Measurements from ENCODE around the gene MN1.

Gene MN1

DNA sequence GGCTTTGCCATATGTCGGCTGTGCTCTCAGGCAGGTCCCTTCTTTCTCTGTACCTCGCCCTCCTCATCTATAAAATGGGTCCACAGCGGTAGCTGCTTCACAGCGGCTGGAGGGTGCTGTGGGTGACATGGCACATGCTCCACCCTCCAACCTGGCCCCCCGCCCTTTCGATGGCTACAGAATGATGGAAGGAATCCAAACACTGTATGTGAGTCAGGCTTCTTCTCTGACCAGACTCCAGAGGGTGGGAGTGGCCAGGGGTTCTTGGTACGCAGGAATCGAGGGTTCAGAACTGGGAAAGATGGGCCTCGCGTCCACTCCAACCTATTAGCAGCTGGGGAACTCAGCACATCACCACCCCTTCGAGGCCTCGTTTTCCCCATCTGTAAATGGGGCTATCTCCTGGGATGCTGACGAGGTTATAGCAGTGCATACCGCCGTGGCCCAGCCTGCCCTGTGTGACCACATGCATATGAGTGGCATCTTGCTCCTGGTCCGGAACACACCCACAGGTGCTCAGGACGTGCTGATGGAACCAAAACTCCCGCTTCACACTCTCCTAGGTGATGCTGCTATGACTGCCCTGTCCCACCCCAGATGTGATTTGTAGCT lies 26.4 kb downstream of the MN1 start:
- no peak overlapping the region for H3K9ac ChIP-seq (ENCODE audit: low read depth in 1 of 2, low read length in 2 of 2)
- peaks cover 4% of the 10 kb centered on the region in 2 donors for H3K27me3 ChIP-seq (ENCODE audit: control insufficient read depth in 2 of 2, insufficient read depth in 2 of 2, low read length in 2 of 2)
- no peaks in the 10 kb centered on the region for H3K9me3 ChIP-seq (ENCODE audit: control insufficient read depth in 2 of 2, low read length in 2 of 2)
- H3K27ac ChIP-seq (ENCODE audit: low read depth in 2 of 2, low read length in 2 of 2): no peak overlapping the region
- H3K4me3 ChIP-seq (ENCODE audit: low read length in 2 of 2): no peak overlapping the region
- H3K4me1 ChIP-seq (ENCODE audit: control insufficient read depth in 2 of 2, insufficient read depth in 2 of 2, low read length in 2 of 2): no peaks in the 10 kb centered on the region
- H3K36me3 ChIP-seq (ENCODE audit: control insufficient read depth in 2 of 2, insufficient read depth in 2 of 2, low read length in 2 of 2): no peaks in the 10 kb centered on the region

DNA sequence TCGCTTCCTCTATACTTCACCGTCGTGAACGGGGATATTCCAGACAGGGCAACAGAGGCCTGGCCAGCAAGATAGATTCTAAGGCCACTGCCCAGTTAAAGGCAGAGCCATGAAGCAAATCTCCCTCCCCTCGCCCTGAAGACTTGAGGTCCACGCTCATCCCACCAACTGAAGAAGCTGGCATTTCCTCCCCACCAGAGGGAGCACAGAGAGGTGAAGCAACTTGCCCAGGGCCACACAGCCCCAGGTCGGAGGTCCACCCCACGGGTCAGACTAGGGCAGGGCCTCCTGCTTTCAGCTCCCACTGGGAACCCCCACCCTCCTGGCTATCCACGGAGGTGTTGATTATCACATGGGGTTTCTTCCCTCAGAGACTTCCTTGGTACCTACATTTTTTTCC lies 27.4 kb downstream of the MN1 start:
- Histone ChIP-seq H3K9ac (ENCODE audit: low read depth in 1 of 2, low read length in 2 of 2) (no peak overlapping the region), H3K4me3 (ENCODE audit: low read length in 2 of 2) (no peak overlapping the region), H3K36me3 (ENCODE audit: control insufficient read depth in 2 of 2, insufficient read depth in 2 of 2, low read length in 2 of 2) (no peaks in the 10 kb centered on the region), H3K9me3 (ENCODE audit: control insufficient read depth in 2 of 2, low read length in 2 of 2) (no peaks in the 10 kb centered on the region), H3K4me1 (ENCODE audit: control insufficient read depth in 2 of 2, insufficient read depth in 2 of 2, low read length in 2 of 2) (no peaks in the 10 kb centered on the region), H3K27ac (ENCODE audit: low read depth in 2 of 2, low read length in 2 of 2) (no peak overlapping the region), H3K27me3 (ENCODE audit: control insufficient read depth in 2 of 2, insufficient read depth in 2 of 2, low read length in 2 of 2) (peaks cover 4% of the 10 kb centered on the region in 2 donors)

DNA sequence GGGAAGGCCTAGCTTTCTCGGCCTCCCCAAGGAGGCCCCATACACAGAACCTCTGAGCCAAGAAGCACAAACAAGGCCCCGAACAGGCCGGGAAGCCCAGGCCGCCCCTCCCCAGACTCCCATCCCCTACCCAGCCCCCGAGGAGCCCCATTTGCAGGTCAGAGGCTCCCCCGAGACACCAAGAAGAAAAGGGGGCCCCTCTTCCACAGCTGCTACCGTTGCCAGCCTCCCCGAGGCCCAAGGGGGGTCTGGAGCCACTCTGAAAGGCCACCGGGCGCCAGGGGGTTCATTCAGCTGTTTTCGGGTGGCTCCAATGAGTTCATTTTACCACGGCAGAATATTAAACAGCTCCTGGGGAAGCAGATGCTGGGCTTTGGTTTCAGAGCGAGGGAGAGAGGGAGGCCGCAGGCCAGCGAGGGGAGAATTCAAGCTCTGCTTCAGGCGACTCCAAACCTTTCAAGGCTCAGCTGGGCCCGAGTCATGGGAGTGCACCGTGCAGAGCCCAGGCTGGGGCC lies 28.5 kb downstream of the MN1 start:
- Histone ChIP-seq H3K9ac (ENCODE audit: low read depth in 1 of 2, low read length in 2 of 2) (no peak overlapping the region), H3K36me3 (ENCODE audit: control insufficient read depth in 2 of 2, insufficient read depth in 2 of 2, low read length in 2 of 2) (no peaks in the 10 kb centered on the region), H3K27ac (ENCODE audit: low read depth in 2 of 2, low read length in 2 of 2) (no peak overlapping the region), H3K4me3 (ENCODE audit: low read length in 2 of 2) (no peak overlapping the region), H3K4me1 (ENCODE audit: control insufficient read depth in 2 of 2, insufficient read depth in 2 of 2, low read length in 2 of 2) (no peaks in the 10 kb centered on the region), H3K9me3 (ENCODE audit: control insufficient read depth in 2 of 2, low read length in 2 of 2) (no peaks in the 10 kb centered on the region), H3K27me3 (ENCODE audit: control insufficient read depth in 2 of 2, insufficient read depth in 2 of 2, low read length in 2 of 2) (peaks cover 4% of the 10 kb centered on the region in 2 donors)

DNA sequence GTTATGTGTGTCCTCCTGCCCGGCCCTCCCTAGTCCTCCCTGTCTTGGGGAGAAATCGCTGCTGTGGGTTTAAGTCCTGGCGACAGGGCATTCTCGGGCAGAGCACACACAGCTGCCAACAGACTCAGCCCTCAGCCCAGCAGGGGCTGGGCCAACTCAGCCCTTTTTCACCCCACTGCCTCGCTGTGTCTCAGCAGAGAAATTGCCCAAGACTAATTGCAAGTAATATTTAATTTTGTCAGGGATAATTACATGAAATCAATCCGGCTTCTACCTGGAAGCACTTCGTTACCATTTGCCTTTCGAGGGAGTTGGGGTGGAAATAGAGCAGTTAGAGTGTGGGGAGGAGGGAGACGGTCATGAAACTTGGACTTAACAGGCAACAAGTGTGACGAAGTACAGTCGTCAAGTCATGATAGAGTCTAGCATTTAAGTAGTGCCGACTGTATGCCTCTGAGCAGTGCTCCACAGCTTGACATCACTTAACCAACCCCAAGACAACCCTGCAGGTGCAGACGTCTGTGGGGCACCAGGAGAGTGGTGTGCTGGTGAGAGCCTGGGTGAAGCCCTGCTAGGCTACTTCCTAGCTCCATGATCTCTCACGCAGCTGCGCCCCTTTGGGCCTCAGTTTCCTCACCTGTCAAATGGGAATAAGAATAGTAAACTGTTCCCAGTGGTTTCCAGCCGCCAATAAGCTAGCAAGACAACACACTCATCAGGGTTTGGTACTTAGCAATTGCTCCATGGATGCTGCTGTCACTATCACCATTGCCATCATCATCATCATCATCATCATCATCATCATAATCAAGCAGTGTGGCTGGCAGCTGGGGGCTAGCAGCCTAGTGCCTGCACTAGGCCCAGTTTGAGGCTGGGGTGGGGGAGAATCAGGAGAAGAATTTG lies 29.2 kb downstream of the MN1 start:
- Histone ChIP-seq H3K9me3 (ENCODE audit: control insufficient read depth in 2 of 2, low read length in 2 of 2) (no peaks in the 10 kb centered on the region), H3K9ac (ENCODE audit: low read depth in 1 of 2, low read length in 2 of 2) (no peak overlapping the region), H3K36me3 (ENCODE audit: control insufficient read depth in 2 of 2, insufficient read depth in 2 of 2, low read length in 2 of 2) (no peaks in the 10 kb centered on the region), H3K4me1 (ENCODE audit: control insufficient read depth in 2 of 2, insufficient read depth in 2 of 2, low read length in 2 of 2) (no peaks in the 10 kb centered on the region), H3K27me3 (ENCODE audit: control insufficient read depth in 2 of 2, insufficient read depth in 2 of 2, low read length in 2 of 2) (peaks cover 4% of the 10 kb centered on the region in 2 donors), H3K4me3 (ENCODE audit: low read length in 2 of 2) (no peak overlapping the region), H3K27ac (ENCODE audit: low read depth in 2 of 2, low read length in 2 of 2) (no peak overlapping the region)

DNA sequence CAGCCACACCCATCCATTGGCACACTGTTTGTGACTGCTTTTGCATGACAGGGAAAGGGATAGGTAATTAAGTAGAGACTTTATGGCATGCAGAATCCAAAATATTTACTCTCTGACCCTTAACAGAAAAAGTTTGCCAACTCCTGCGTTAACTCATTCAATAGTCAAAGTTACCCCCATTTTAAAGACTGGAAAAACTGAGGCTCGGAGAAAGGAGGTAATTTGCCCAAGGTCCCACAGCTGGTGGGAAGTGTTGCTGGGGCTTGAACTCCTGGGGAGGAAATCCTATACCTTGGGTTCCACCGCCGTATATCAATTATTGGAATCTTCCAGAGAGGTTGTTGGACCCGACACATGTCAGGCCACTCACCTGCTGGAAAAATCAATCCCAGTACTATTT lies 29.9 kb downstream of the MN1 start:
- Histone ChIP-seq H3K36me3 (ENCODE audit: control insufficient read depth in 2 of 2, insufficient read depth in 2 of 2, low read length in 2 of 2) (no peaks in the 10 kb centered on the region), H3K9me3 (ENCODE audit: control insufficient read depth in 2 of 2, low read length in 2 of 2) (no peaks in the 10 kb centered on the region), H3K9ac (ENCODE audit: low read depth in 1 of 2, low read length in 2 of 2) (no peak overlapping the region), H3K4me3 (ENCODE audit: low read length in 2 of 2) (no peak overlapping the region), H3K27ac (ENCODE audit: low read depth in 2 of 2, low read length in 2 of 2) (no peak overlapping the region), H3K27me3 (ENCODE audit: control insufficient read depth in 2 of 2, insufficient read depth in 2 of 2, low read length in 2 of 2) (peaks cover 4% of the 10 kb centered on the region in 2 donors), H3K4me1 (ENCODE audit: control insufficient read depth in 2 of 2, insufficient read depth in 2 of 2, low read length in 2 of 2) (no peaks in the 10 kb centered on the region)

DNA sequence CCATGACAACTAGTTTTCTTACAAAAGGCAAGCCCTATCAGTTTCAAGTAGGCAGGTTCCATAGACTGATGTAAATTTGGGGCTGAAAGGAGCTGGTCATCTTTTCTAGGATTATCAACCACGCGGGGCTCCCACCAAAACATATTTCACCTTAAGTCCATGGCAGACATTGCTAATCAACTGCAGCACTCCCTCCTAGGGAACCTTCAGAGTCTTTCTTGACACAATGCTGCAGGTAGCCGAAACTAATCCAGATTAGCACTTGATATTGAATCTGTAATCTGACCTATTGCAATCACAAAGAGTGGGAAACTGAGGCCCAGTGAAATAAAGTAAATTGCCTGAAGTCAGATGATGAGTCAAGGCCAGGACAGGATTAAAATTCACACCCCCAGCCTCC lies 32.5 kb downstream of the MN1 start:
- Histone ChIP-seq H3K9me3 (ENCODE audit: control insufficient read depth in 2 of 2, low read length in 2 of 2) (peaks cover 0 to 2% of the 10 kb centered on the region in 2 donors), H3K27me3 (ENCODE audit: control insufficient read depth in 2 of 2, insufficient read depth in 2 of 2, low read length in 2 of 2) (no peaks in the 10 kb centered on the region), H3K4me3 (ENCODE audit: low read length in 2 of 2) (no peak overlapping the region), H3K4me1 (ENCODE audit: control insufficient read depth in 2 of 2, insufficient read depth in 2 of 2, low read length in 2 of 2) (no peaks in the 10 kb centered on the region), H3K27ac (ENCODE audit: low read depth in 2 of 2, low read length in 2 of 2) (no peak overlapping the region), H3K36me3 (ENCODE audit: control insufficient read depth in 2 of 2, insufficient read depth in 2 of 2, low read length in 2 of 2) (no peaks in the 10 kb centered on the region), H3K9ac (ENCODE audit: low read depth in 1 of 2, low read length in 2 of 2) (no peak overlapping the region)

DNA sequence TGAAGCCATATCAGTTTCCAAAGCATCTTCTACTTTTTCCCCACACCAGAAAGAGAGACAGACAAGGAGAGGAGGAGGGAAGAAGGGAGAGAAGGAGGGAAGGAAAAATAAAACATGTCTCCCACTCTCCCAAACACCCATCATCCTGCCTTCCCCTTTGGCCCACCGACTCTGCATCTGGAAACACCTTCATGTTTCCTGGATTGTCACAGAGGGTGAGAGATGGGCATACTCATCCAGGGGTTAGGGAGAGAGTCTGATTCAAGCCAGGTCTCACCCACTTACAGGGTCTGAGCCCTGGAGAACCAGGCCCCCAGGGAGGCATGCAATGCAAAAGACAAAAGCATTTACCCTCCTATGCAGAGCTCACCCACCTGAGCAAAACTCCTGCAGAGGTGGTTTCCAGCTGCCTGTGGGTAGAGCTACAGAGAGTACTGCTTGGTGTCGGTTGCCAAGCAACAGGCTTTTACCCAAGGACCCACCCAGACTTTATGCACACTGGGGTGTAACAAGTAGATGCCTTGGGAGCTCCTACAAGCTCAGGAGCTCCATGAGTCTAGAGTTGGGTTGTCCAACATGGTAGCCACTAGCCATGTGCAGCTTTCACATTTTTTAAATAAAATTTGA lies 33.4 kb downstream of the MN1 start:
- Histone ChIP-seq H3K9ac (ENCODE audit: low read depth in 1 of 2, low read length in 2 of 2) (no peak overlapping the region), H3K27ac (ENCODE audit: low read depth in 2 of 2, low read length in 2 of 2) (no peak overlapping the region), H3K9me3 (ENCODE audit: control insufficient read depth in 2 of 2, low read length in 2 of 2) (peaks cover 0 to 2% of the 10 kb centered on the region in 2 donors), H3K36me3 (ENCODE audit: control insufficient read depth in 2 of 2, insufficient read depth in 2 of 2, low read length in 2 of 2) (no peaks in the 10 kb centered on the region), H3K4me1 (ENCODE audit: control insufficient read depth in 2 of 2, insufficient read depth in 2 of 2, low read length in 2 of 2) (no peaks in the 10 kb centered on the region), H3K4me3 (ENCODE audit: low read length in 2 of 2) (no peak overlapping the region), H3K27me3 (ENCODE audit: control insufficient read depth in 2 of 2, insufficient read depth in 2 of 2, low read length in 2 of 2) (no peaks in the 10 kb centered on the region)

DNA sequence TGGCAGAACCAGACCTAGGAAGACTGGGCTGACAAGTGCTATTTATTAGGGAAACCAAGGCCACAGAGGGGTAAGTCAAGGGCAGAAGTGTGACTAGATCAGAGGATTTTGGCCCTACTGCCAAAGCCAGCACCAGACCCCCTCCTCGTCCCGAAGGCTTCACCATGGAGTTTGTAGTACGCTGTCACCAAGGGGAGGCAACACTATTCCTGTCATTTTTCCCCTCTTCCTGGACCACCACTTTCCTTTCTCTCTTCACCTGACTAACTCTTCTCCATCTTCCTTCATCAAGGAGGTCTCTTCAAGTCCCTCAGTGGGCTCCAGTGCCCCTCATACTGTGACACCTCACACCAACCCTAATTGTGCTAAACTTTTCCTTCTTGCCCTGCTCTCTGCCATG lies 34.9 kb downstream of the MN1 start:
- Histone ChIP-seq H3K27me3 (ENCODE audit: control insufficient read depth in 2 of 2, insufficient read depth in 2 of 2, low read length in 2 of 2) (no peaks in the 10 kb centered on the region), H3K9ac (ENCODE audit: low read depth in 1 of 2, low read length in 2 of 2) (no peak overlapping the region), H3K27ac (ENCODE audit: low read depth in 2 of 2, low read length in 2 of 2) (no peak overlapping the region), H3K36me3 (ENCODE audit: control insufficient read depth in 2 of 2, insufficient read depth in 2 of 2, low read length in 2 of 2) (no peaks in the 10 kb centered on the region), H3K9me3 (ENCODE audit: control insufficient read depth in 2 of 2, low read length in 2 of 2) (peaks cover 0 to 2% of the 10 kb centered on the region in 2 donors), H3K4me3 (ENCODE audit: low read length in 2 of 2) (no peak overlapping the region), H3K4me1 (ENCODE audit: control insufficient read depth in 2 of 2, insufficient read depth in 2 of 2, low read length in 2 of 2) (no peaks in the 10 kb centered on the region)

DNA sequence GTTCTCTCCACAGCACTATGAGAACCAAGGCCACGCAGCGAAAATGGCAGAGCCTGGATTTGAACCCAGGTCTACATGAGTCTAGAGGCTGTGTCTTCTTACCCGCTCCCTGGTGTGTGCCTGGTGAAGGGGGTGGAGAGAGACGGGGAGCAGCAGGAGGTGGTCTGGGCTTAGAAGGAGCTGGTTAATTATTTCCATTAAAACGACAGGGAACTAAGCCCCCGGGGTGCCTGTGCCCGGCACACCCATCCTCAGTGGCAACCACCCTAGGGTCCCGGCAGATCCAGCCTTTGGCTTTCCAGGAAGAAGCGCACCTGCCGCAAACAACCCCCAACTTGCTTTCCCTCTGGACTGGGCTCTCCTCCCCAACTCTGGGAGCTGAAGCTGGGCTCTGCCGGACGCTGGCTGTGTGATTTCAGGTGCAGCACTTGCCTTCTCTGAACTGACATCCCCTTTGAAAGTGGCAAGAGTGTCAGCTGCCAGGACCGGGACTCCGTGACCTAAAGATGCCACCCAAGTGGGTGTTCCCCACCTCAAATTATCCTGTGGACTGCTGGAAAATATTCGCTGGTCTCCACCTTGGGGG lies 35.8 kb downstream of the MN1 start:
- no peak overlapping the region for H3K9ac ChIP-seq (ENCODE audit: low read depth in 1 of 2, low read length in 2 of 2)
- H3K4me3 ChIP-seq (ENCODE audit: low read length in 2 of 2): no peak overlapping the region
- H3K27me3 ChIP-seq (ENCODE audit: control insufficient read depth in 2 of 2, insufficient read depth in 2 of 2, low read length in 2 of 2): no peaks in the 10 kb centered on the region
- H3K4me1 ChIP-seq (ENCODE audit: control insufficient read depth in 2 of 2, insufficient read depth in 2 of 2, low read length in 2 of 2): no peaks in the 10 kb centered on the region
- peaks cover 0 to 2% of the 10 kb centered on the region in 2 donors for H3K9me3 ChIP-seq (ENCODE audit: control insufficient read depth in 2 of 2, low read length in 2 of 2)
- H3K36me3 ChIP-seq (ENCODE audit: control insufficient read depth in 2 of 2, insufficient read depth in 2 of 2, low read length in 2 of 2): no peaks in the 10 kb centered on the region
- no peak overlapping the region for H3K27ac ChIP-seq (ENCODE audit: low read depth in 2 of 2, low read length in 2 of 2)

Measured in mucosa of rectum (tissue), 2 donors.